MM.1S (cell line): ENCODE data around the gene GOLGA5.
"Not testable (repeated sequence)": the region's sequence is repeated elsewhere in the genome, so short reads cannot be mapped to it uniquely, and the experiment has no call there.

Experiments
- DNase-seq: peaks from one replicate; pipeline ENCODE4 v3.0.0-alpha.2; 2015
- H2AFZ ChIP-seq: fragments of 300-600 bp; sonication (generic); 2 replicates; pipeline ENCODE4 v1.6.0; 2016; ENCODE audit warnings: antibody characterized with exemption, low read length
- H3F3A ChIP-seq: fragments of 300-600 bp; sonication (generic); 2 replicates; pipeline ENCODE4 v1.6.1; 2016; ENCODE audit warnings: mild to moderate bottlenecking, antibody characterized with exemption, low read length, moderate library complexity, mixed read lengths; ENCODE audit not compliant: insufficient read depth
- H3K27ac ChIP-seq: fragments of 300-600 bp; sonication (generic); 2 replicates; pipeline ENCODE4 v1.5.1; 2016; ENCODE audit warnings: mild to moderate bottlenecking, low read length
- H3K27me3 ChIP-seq: fragments of 300-600 bp; sonication (generic); replicated peaks from 2 replicates; pipeline ENCODE4 v1.6.0; 2016; ENCODE audit warnings: low read length; ENCODE audit not compliant: insufficient read depth
- H3K36me3 ChIP-seq: fragments of 300-600 bp; sonication (generic); replicated peaks from 2 replicates; pipeline ENCODE4 v1.6.1; 2016; ENCODE audit warnings: mild to moderate bottlenecking, low read length, mixed read lengths; ENCODE audit not compliant: insufficient read depth
- H3K4me1 ChIP-seq: fragments of 300-600 bp; sonication (generic); 2 replicates; pipeline ENCODE4 v1.6.1; 2016; ENCODE audit warnings: low read length, mixed read lengths
- H3K4me2 ChIP-seq: fragments of 300-600 bp; sonication (generic); 2 replicates; pipeline ENCODE4 v1.6.0; 2016; ENCODE audit warnings: low read depth, low read length
- H3K4me3 ChIP-seq: fragments of 300-600 bp; sonication (generic); 2 replicates; pipeline ENCODE4 v1.5.1; 2016; ENCODE audit warnings: low read length, mixed read lengths
- H3K79me2 ChIP-seq: fragments of 300-600 bp; sonication (generic); 2 replicates; pipeline ENCODE4 v1.6.1; 2016; ENCODE audit warnings: mixed run types, low read length, mixed read lengths
- H3K9ac ChIP-seq: fragments of 300-600 bp; sonication (generic); 2 replicates; pipeline ENCODE4 v1.6.1; 2016; ENCODE audit warnings: low read length, mixed read lengths
- H3K9me2 ChIP-seq: fragments of 300-600 bp; sonication (generic); replicated peaks from 2 replicates; pipeline ENCODE4 v1.6.1; 2016; ENCODE audit warnings: mild to moderate bottlenecking, low read length, mixed read lengths; ENCODE audit not compliant: insufficient read depth
- H3K9me3 ChIP-seq: fragments of 300-600 bp; sonication (generic); replicated peaks from 2 replicates; pipeline ENCODE4 v1.6.1; 2016; ENCODE audit warnings: mild to moderate bottlenecking, low read length, mixed read lengths; ENCODE audit not compliant: insufficient read depth
- H4K20me1 ChIP-seq: fragments of 300-600 bp; sonication (generic); 2 replicates; pipeline ENCODE4 v1.6.1; 2016; ENCODE audit warnings: mild to moderate bottlenecking, low read length, moderate library complexity, mixed read lengths; ENCODE audit not compliant: insufficient read depth
- EZH2 ChIP-seq: fragments of 300-600 bp; sonication (generic); optimal IDR thresholded peaks from 2 replicates; pipeline ENCODE3; 2017; ENCODE audit warnings: low read depth, mild to moderate bottlenecking, antibody characterized with exemption, low read length, mixed read lengths
- EZH2phosphoT487 ChIP-seq: fragments of 300-600 bp; sonication (generic); IDR thresholded peaks from 2 replicates; pipeline ENCODE4 v1.6.1; 2018; ENCODE audit warnings: antibody characterized with exemption, low read length
- TF ChIP-seq, protein P1 (sequence below): fragments of 300-600 bp; sonication (generic); IDR thresholded peaks from 2 replicates; pipeline ENCODE4 v1.5.1; 2016; ENCODE audit warnings: antibody characterized with exemption, low read length, mixed read lengths

Gene GOLGA5

GRCh38 chr14:92759679-92760523 is 34.2 kb upstream of the GOLGA5 start:
- Histone ChIP-seq H3K9ac (no peak overlapping the region), H3K4me2 (no peak overlapping the region), H4K20me1 (no peaks in the 10 kb centered on the region), H3K27ac (peak overlapping the region; percentile 59; the same call in 1 of the 2 replicates), H3K9me3 (no peaks in the 10 kb centered on the region), H3F3A (no peaks in the 10 kb centered on the region), H3K4me3 (no peak overlapping the region), H3K4me1 (peaks cover 27% of the 10 kb centered on the region), H3K9me2 (no peaks in the 10 kb centered on the region), H3K36me3 (no peaks in the 10 kb centered on the region), H3K27me3 (no peaks in the 10 kb centered on the region), H3K79me2 (no peaks in the 10 kb centered on the region), H2AFZ (no peak overlapping the region)
- TF ChIP-seq EZH2: no peak
- TF ChIP-seq, protein P1, sequence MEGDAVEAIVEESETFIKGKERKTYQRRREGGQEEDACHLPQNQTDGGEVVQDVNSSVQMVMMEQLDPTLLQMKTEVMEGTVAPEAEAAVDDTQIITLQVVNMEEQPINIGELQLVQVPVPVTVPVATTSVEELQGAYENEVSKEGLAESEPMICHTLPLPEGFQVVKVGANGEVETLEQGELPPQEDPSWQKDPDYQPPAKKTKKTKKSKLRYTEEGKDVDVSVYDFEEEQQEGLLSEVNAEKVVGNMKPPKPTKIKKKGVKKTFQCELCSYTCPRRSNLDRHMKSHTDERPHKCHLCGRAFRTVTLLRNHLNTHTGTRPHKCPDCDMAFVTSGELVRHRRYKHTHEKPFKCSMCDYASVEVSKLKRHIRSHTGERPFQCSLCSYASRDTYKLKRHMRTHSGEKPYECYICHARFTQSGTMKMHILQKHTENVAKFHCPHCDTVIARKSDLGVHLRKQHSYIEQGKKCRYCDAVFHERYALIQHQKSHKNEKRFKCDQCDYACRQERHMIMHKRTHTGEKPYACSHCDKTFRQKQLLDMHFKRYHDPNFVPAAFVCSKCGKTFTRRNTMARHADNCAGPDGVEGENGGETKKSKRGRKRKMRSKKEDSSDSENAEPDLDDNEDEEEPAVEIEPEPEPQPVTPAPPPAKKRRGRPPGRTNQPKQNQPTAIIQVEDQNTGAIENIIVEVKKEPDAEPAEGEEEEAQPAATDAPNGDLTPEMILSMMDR: no peak
- TF ChIP-seq EZH2phosphoT487: no peak
- DNase-seq: peak; percentile 75

DNA sequence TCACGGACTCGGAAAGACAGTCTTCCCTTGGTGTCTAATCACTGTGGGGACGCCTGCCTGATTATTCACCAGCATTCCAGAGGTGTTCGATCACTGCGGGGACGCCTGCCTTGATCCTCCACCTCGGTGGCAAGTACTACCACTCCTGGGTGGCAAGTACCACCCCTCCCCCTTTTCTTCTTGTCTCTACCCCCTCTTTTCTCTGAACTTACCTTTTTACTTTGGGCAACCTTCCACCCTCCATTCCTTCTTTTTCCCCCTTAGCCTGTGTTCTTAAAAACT is 33.6 kb upstream of the GOLGA5 start:
- TF ChIP-seq EZH2phosphoT487 (no peak), EZH2 (no peak)
- TF ChIP-seq, protein P1: no peak
- Histone ChIP-seq H3K36me3 (no peaks in the 10 kb centered on the region), H3K4me1 (peaks cover 27% of the 10 kb centered on the region), H3K27me3 (no peaks in the 10 kb centered on the region), H3K9me2 (no peaks in the 10 kb centered on the region), H3K79me2 (no peaks in the 10 kb centered on the region), H3K9ac (no peak overlapping the region), H3K9me3 (no peaks in the 10 kb centered on the region), H4K20me1 (no peaks in the 10 kb centered on the region), H3K4me2 (no peak overlapping the region), H3K27ac (0 out of 2 replicates have a peak overlapping the region, but pooled peaks have one; percentile 59), H3F3A (no peaks in the 10 kb centered on the region), H3K4me3 (no peak overlapping the region), H2AFZ (no peak overlapping the region)
- DNase-seq: no peak

- H3K27me3 ChIP-seq, H3K9me3 ChIP-seq, H3K27ac ChIP-seq, H3K9me2 ChIP-seq, H3K4me2 ChIP-seq, H3K36me3 ChIP-seq, H2AFZ ChIP-seq, H3K4me3 ChIP-seq, H4K20me1 ChIP-seq, H3F3A ChIP-seq, H3K9ac ChIP-seq, DNase-seq, H3K79me2 ChIP-seq: not testable (repeated sequence)
- peaks cover 24% of the 10 kb centered on the region for H3K4me1 ChIP-seq
Observed at GRCh38 chr14:92763666-92764631, 30.2 kb upstream of the GOLGA5 start.

DNA sequence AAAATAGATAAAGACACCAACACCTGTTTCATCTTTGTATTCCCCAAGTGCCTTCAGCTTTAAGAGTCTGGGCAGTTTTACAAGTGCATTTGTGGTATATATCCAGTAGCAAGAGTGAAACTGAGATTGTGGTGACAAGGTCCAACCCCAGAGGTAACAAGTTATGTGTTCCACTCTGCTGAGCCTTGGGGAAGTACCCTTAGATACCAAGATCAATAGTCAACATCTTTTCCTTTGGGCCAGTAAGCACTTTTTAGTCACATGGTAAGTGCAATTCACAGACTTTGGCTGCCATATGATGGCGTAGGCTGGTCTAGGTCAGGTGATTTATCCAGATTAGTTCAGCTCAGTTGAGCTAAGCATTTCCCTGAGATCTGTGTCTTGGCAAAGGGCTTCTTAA is 25.9 kb upstream of the GOLGA5 start:
- not testable (repeated sequence) for H2AFZ ChIP-seq, H3K79me2 ChIP-seq, H3K36me3 ChIP-seq, H4K20me1 ChIP-seq, H3K4me1 ChIP-seq, H3F3A ChIP-seq, H3K9me2 ChIP-seq, H3K27me3 ChIP-seq, H3K9me3 ChIP-seq, H3K4me3 ChIP-seq
- peak overlapping the region; percentile 98 for H3K27ac ChIP-seq
- H3K4me2 ChIP-seq: peak overlapping the region; percentile 43; the same call in 1 of the 2 replicates
- DNase-seq: peak; percentile 87
- H3K9ac ChIP-seq: peak overlapping the region; percentile 84; the same call in 1 of the 2 replicates
